Measurements from ENCODE around the gene ATRAID. TPM values are rescaled to one million over a fixed set of nuclear protein-coding genes. Genes with fewer than 3 reads are reported as not detected.

The ATRAID gene
- total and polyA plus RNA-seq, 2 of the 8 experiments (the other 6 are each of a cell fraction or from before 2014, with no cell fraction given): 109 to 280 TPM

DNA sequence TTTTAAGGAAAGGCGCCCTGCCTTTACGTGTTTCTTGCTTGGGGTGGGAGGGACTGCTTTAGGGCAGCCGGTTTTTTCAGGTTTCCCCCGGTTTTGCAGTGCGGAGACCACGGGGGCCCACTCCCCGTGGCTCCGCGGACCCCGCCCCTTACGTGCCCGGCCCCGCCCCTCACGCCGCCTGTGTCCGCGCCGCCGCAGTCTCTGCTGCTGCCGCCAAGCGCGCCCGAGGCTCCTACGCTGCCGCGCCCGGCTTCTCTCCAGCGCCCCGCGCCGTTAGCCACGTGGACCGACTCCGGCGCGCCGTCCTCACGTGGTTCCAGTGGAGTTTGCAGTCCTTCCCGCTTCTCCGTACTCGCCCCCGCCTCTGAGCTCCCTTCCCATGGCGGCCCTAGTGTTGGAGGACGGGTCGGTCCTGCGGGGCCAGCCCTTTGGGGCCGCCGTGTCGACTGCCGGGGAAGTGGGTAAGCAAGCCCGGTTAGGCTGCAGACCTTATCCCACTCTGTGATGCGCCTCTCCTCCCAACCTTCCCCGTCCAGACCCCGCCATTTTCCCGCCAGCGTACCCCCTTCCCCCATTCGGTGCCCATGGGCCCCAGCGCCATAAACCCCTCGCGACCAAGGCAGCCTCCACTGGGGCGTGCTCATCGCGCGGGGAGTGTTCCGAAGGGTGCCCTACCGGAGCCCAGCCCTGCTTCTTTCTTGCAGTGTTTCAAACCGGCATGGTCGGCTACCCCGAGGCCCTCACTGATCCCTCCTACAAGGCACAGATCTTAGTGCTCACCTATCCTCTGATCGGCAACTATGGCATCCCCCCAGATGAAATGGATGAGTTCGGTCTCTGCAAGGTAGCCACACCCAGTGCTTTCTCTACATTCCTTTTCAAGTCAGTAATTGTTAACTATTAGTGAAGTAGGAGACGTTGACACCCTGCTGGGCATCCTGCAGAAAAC, 5.6 kb downstream of the ATRAID start, which contains the start of gene CAD (continued):
- TF ChIP-seq, protein P1, sequence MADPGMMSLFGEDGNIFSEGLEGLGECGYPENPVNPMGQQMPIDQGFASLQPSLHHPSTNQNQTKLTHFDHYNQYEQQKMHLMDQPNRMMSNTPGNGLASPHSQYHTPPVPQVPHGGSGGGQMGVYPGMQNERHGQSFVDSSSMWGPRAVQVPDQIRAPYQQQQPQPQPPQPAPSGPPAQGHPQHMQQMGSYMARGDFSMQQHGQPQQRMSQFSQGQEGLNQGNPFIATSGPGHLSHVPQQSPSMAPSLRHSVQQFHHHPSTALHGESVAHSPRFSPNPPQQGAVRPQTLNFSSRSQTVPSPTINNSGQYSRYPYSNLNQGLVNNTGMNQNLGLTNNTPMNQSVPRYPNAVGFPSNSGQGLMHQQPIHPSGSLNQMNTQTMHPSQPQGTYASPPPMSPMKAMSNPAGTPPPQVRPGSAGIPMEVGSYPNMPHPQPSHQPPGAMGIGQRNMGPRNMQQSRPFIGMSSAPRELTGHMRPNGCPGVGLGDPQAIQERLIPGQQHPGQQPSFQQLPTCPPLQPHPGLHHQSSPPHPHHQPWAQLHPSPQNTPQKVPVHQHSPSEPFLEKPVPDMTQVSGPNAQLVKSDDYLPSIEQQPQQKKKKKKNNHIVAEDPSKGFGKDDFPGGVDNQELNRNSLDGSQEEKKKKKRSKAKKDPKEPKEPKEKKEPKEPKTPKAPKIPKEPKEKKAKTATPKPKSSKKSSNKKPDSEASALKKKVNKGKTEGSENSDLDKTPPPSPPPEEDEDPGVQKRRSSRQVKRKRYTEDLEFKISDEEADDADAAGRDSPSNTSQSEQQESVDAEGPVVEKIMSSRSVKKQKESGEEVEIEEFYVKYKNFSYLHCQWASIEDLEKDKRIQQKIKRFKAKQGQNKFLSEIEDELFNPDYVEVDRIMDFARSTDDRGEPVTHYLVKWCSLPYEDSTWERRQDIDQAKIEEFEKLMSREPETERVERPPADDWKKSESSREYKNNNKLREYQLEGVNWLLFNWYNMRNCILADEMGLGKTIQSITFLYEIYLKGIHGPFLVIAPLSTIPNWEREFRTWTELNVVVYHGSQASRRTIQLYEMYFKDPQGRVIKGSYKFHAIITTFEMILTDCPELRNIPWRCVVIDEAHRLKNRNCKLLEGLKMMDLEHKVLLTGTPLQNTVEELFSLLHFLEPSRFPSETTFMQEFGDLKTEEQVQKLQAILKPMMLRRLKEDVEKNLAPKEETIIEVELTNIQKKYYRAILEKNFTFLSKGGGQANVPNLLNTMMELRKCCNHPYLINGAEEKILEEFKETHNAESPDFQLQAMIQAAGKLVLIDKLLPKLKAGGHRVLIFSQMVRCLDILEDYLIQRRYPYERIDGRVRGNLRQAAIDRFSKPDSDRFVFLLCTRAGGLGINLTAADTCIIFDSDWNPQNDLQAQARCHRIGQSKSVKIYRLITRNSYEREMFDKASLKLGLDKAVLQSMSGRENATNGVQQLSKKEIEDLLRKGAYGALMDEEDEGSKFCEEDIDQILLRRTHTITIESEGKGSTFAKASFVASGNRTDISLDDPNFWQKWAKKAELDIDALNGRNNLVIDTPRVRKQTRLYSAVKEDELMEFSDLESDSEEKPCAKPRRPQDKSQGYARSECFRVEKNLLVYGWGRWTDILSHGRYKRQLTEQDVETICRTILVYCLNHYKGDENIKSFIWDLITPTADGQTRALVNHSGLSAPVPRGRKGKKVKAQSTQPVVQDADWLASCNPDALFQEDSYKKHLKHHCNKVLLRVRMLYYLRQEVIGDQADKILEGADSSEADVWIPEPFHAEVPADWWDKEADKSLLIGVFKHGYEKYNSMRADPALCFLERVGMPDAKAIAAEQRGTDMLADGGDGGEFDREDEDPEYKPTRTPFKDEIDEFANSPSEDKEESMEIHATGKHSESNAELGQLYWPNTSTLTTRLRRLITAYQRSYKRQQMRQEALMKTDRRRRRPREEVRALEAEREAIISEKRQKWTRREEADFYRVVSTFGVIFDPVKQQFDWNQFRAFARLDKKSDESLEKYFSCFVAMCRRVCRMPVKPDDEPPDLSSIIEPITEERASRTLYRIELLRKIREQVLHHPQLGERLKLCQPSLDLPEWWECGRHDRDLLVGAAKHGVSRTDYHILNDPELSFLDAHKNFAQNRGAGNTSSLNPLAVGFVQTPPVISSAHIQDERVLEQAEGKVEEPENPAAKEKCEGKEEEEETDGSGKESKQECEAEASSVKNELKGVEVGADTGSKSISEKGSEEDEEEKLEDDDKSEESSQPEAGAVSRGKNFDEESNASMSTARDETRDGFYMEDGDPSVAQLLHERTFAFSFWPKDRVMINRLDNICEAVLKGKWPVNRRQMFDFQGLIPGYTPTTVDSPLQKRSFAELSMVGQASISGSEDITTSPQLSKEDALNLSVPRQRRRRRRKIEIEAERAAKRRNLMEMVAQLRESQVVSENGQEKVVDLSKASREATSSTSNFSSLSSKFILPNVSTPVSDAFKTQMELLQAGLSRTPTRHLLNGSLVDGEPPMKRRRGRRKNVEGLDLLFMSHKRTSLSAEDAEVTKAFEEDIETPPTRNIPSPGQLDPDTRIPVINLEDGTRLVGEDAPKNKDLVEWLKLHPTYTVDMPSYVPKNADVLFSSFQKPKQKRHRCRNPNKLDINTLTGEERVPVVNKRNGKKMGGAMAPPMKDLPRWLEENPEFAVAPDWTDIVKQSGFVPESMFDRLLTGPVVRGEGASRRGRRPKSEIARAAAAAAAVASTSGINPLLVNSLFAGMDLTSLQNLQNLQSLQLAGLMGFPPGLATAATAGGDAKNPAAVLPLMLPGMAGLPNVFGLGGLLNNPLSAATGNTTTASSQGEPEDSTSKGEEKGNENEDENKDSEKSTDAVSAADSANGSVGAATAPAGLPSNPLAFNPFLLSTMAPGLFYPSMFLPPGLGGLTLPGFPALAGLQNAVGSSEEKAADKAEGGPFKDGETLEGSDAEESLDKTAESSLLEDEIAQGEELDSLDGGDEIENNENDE (IDR thresholded peaks at IDR 0.05; ENCODE audit: insufficient replicate concordance, low read length): no peak
- TF ChIP-seq KDM1A (IDR thresholded peaks at IDR 0.05; ENCODE audit: borderline replicate concordance, low read length) (no peak), MAX (IDR thresholded peaks at IDR 0.05) (peak; percentile 100), BCL11A (IDR thresholded peaks at IDR 0.05; ENCODE audit: low read depth in 2 of 2, low read length in 2 of 2) (no peak), SIRT6 (IDR thresholded peaks at IDR 0.05; ENCODE audit: low read length) (no peak), CREB1 (IDR thresholded peaks at IDR 0.05) (peak; percentile 77), CEBPB (IDR thresholded peaks at IDR 0.05; ENCODE audit: low read depth, low read length) (no peak), EGR1 (IDR thresholded peaks at IDR 0.05; ENCODE audit: borderline replicate concordance, low read depth, low read length) (no peak), JUND (IDR thresholded peaks at IDR 0.05; ENCODE audit: low read length) (no peak), CHD1 (IDR thresholded peaks at IDR 0.05; ENCODE audit: low read depth, low read length) (no peak)

Measured in H1 (cell line).